Measurements from ENCODE around the gene DENND1A.

DENND1A gene

GRCh38 chr9:123686131-123686828 lies 243.6 kb downstream of the DENND1A start:
- DNase-seq (ENCODE audit: low read depth in 2 of 2) = no peak

- DNase-seq (ENCODE audit: low read depth in 2 of 2) = no peak
Observed at GRCh38 chr9:123685489-123686083, 244.3 kb downstream of the DENND1A start.

- no peak for DNase-seq (ENCODE audit: low read depth in 2 of 2)
Observed at GRCh38 chr9:123684393-123685149, 245.4 kb downstream of the DENND1A start.

- no peak for DNase-seq (ENCODE audit: low read depth in 2 of 2)
Observed at GRCh38 chr9:123682746-123683145, 247.2 kb downstream of the DENND1A start.

- no peak for DNase-seq (ENCODE audit: low read depth in 2 of 2)
Observed at GRCh38 chr9:123680352-123680751, 249.6 kb downstream of the DENND1A start.

GRCh38 chr9:123679330-123679987 lies 250.5 kb downstream of the DENND1A start:
- DNase-seq (ENCODE audit: low read depth in 2 of 2) = no peak

- no peak for DNase-seq (ENCODE audit: low read depth in 2 of 2)
Observed at GRCh38 chr9:123678878-123679329, 251.0 kb downstream of the DENND1A start.

GRCh38 chr9:123678038-123678877 lies 251.7 kb downstream of the DENND1A start:
- no peak for DNase-seq (ENCODE audit: low read depth in 2 of 2)

GRCh38 chr9:123676869-123677268 lies 253.1 kb downstream of the DENND1A start:
- DNase-seq (ENCODE audit: low read depth in 2 of 2) = no peak

- DNase-seq (ENCODE audit: low read depth in 2 of 2) = no peak
Observed at GRCh38 chr9:123669346-123669745, 260.6 kb downstream of the DENND1A start.

GRCh38 chr9:123663529-123663928 lies 266.4 kb downstream of the DENND1A start:
- DNase-seq (ENCODE audit: low read depth in 2 of 2) = no peak

GRCh38 chr9:123662057-123662776 lies 267.7 kb downstream of the DENND1A start:
- DNase-seq (ENCODE audit: low read depth in 2 of 2) = no peak

- no peak for DNase-seq (ENCODE audit: low read depth in 2 of 2)
Observed at GRCh38 chr9:123660691-123661466, 269.0 kb downstream of the DENND1A start.

GRCh38 chr9:123659358-123659757 lies 270.6 kb downstream of the DENND1A start:
- no peak for DNase-seq (ENCODE audit: low read depth in 2 of 2)

- no peak for DNase-seq (ENCODE audit: low read depth in 2 of 2)
Observed at GRCh38 chr9:123658792-123659191, 271.1 kb downstream of the DENND1A start.

GRCh38 chr9:123657941-123658340 lies 272.0 kb downstream of the DENND1A start:
- DNase-seq (ENCODE audit: low read depth in 2 of 2) = no peak

- DNase-seq (ENCODE audit: low read depth in 2 of 2) = no peak
Observed at GRCh38 chr9:123657099-123657498, 272.8 kb downstream of the DENND1A start.

- no peak for DNase-seq (ENCODE audit: low read depth in 2 of 2)
Observed at GRCh38 chr9:123656565-123656964, 273.4 kb downstream of the DENND1A start.

GRCh38 chr9:123655681-123656423 lies 274.1 kb downstream of the DENND1A start:
- no peak for DNase-seq (ENCODE audit: low read depth in 2 of 2)

Measured in activated CD8-positive, alpha-beta memory T cell treated with anti-CD3 and anti-CD28 coated beads for 4 hours (primary cell).